ENCODE results near the gene PGS1.

Gene PGS1

DNA sequence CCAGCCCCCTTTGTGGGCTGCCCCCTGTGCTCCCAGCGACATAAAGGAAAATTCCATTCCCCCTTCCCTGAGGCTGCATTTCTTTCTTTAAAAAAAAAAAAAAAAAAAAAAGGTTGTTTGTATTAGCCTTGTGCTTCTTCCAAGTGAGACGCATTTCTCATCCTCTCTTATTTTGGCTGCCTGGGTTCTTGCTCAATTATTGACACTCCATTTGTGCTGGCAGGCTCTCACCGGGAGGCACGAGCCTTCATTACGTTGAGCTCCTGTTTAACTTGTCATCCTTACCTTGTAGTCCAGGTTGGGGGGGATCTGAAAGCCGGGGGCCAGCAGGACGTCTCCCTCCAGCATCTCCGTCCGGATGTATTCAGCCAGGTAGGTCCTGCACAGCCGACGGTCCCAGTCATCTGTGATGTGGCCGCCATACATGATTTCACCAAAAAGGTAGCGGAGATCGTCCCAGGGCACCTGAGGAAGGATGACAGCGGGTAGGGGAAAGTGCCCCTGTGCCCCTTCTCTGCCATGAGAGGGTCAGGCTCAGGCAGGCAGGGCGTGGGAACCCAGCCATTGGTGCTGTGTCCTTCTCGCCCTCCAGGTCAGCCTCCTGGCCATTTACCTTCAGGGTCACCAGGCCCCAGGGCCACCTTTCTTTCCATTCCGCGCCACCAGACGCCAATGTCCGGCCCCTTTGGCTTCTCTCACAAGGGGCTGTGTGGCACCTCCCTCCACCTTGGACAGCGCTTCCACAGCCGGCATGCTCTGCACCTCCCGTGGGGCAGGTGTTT, 50.6 kb downstream of the PGS1 start:
- no peak for DNase-seq

- no peak for DNase-seq
These were observed 51.2 kb downstream of the PGS1 start for GRCh38 chr17:78429618-78429995.

- DNase-seq, result no peak
These were observed 52.6 kb downstream of the PGS1 start for GRCh38 chr17:78430892-78431691.

- no peak for DNase-seq
These were observed 53.2 kb downstream of the PGS1 start for GRCh38 chr17:78431692-78431958.

DNA sequence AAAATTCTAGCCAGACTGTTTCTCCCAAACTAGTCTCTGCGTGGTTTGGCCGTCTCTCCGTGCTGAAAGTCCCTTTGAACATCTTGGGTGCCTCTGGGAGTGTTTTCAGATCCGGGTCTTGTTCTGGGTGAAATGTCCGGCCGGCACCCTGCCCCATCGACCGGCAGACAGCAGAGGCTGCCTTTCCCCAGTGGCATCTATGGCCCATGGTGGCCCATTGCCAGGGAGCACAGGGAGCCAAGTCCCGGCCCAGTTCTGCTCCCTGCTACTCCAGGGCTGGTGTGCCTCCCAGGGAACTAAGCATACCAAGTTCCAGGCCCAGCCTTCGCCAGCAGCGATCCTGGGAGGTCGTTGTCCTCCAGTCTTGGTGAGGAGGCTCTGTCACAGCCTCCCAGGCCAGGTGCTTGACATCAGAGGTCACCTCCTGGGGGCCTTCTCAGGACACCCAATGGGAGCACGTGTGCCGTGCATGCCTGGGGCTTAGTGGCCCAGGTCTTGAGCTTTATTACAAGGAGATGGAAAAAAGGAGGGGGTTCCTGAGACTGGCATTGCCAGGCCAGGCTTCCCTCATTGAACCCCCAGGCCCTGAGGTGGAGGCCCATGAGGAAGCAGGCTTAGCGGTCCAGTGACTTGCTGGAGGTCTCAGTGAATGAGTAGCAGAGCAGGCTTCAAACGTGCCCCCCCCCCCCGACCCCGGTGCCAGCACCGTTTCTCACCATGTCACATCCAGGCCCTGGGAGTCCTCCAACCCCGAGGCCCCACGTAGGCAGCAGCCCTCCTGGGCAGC, 54.0 kb downstream of the PGS1 start:
- DNase-seq, result no peak

GRCh38 chr17:78433013-78433727, 54.7 kb downstream of the PGS1 start:
- no peak for DNase-seq

- no peak for DNase-seq
These were observed 55.4 kb downstream of the PGS1 start for GRCh38 chr17:78433780-78434335.

DNA sequence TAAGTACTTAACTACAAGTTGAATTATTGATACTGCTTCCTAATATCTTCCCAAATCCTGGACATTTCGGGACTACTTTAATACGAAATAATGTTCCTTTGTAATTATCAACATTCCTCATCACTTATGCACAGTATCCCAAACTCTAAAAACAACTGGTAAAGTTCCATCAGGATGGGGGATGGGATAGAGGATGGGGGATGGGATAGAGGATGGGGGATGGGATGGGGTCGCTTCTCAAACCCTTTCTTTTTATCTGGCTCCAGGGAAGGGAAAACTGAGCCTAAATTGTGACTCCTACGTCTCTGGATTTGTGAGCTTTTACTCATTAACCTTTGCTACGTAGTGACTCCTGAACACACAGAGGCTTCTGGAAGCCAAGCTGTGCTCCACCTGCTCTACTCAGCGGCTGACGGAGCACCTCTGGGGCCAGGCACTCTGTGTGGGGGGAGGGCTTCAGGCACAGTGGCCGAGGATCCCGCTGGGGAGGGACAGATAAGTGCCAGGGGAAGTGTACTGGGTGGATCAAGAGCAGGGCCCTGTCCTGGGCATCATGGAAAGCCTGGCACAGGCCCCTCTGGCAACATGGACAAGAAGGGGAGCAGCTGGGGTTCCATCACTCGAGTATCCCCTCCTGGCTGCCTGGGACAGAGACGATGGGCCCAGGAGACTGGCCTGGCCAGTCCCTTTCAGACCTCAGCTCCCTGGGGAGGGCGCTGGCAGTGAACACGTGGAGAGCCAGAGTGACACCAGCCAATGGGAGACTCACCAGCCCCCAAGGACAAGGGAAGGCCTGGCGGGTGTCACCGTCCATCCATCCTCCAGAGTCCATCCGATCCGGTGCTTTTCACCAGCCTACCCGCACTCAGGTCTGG, 56.2 kb downstream of the PGS1 start:
- DNase-seq, result no peak

DNA sequence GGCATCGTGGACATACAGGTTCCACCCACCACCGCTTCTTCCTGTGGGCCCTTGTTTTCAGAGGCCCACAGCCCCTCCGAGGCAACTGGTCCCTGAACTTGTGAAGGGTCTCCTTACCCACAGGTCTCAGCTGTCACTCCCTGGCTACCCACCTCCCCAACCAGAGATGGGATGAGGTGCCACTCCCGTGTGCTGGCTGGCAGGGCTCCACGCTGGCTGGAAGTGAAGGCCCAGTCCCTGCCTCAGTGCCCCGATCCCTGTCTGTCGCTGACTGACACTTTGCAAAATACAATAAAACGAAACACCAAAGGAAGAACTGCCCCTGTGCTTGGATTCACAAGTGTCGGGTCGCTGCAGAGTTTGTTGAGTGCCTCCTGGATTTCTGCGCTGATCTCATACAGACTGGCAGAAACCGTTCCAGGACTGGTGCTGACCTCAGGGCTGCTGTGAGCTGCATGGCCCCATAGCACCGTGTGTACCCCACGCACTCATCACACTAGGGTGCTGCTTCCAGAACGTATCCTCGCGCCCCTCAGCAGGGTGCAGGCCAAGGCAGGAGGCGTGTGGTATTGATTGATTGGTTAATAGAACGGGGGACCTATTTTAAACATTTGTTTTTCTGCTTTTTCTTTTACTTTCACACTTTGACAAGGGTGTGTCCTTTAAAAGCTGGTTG, 57.0 kb downstream of the PGS1 start:
- no peak for DNase-seq

- DNase-seq, result no peak
These were observed 59.2 kb downstream of the PGS1 start for GRCh38 chr17:78437508-78438169.

- DNase-seq, result no peak
These were observed 59.8 kb downstream of the PGS1 start for GRCh38 chr17:78438271-78438691.

DNA sequence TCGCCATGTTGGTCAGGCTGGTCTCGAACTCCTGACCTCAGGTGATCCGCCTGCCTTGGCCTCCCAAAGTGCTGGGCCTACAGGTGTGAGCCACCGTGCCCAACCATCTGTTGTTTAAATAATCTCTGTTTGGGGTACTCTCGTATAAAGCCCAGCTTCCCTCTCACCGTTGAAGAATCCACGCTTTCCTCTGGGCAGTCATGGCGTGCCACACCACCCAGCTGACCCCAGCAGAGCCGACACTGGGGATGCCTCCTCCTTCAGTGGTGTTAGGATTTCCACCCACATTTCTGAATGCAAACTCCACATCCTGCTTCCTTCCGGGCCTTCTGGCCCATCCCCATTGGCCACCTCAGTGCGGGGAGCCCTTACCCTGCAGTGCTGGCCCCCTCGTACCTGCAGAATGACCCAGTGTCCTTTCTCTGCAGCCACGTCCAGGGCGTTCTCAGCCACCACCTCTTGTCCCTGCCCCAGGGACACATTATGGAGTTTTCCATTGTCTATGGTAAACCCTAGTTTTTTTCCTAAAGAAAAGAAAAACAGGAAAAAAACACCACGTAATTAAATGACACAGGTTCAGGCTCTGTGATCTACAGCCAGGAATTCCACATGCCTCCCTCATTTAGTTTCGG, 60.4 kb downstream of the PGS1 start:
- no peak for DNase-seq

- no peak for DNase-seq
These were observed 63.0 kb downstream of the PGS1 start for GRCh38 chr17:78441271-78441971.

GRCh38 chr17:78442648-78443218, 64.3 kb downstream of the PGS1 start:
- DNase-seq, result peak; percentile 81

- no peak for DNase-seq
These were observed 65.9 kb downstream of the PGS1 start for GRCh38 chr17:78444392-78444791.

GRCh38 chr17:78446833-78447232, 68.4 kb downstream of the PGS1 start:
- no peak for DNase-seq

DNA sequence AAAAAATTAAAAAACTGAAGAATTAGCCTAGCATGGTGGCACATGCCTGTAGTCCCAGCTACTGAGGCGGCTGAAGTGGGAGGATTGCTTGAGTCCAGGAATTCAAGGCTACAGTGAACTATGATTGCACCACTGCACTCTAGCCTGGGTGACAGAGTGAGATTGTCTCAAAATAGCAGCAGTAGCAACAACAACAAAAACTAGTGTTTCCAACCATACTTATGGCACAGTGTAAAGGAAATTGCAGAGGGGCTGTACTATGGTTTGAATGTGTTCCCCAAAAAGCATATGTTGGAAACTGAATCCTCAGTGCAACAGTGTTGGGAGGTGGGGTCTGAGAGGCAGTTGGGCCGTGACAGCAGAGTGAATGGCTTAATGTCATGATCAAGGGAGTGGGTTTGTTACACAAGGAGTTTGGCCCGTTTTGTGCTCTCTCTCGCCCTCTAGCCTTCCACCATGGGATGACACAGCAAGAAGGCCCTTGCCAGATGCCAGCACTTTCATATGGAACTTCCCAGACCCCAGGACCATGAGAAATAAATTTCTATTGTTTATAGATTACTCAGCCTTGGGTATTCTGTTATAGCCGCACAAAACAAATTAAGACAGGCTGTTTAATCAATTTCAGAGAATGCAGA, 70.0 kb downstream of the PGS1 start:
- peak; percentile 44 for DNase-seq

GRCh38 chr17:78449983-78450595, 71.6 kb downstream of the PGS1 start:
- no peak for DNase-seq

Measured in hematopoietic multipotent progenitor cell treated with erythropoietin and hydrocortisone succinate and interleukin-3 and kit ligand, for 4 days (in vitro differentiated cells).